ENCODE measurements around the gene ADAM19. TPM values are rescaled to one million over a fixed set of nuclear protein-coding genes. Genes with fewer than 3 reads are reported as not detected.

ADAM19 gene
- total RNA-seq, 2 experiments from 2014 or later: 24.2 to 103 TPM

DNA sequence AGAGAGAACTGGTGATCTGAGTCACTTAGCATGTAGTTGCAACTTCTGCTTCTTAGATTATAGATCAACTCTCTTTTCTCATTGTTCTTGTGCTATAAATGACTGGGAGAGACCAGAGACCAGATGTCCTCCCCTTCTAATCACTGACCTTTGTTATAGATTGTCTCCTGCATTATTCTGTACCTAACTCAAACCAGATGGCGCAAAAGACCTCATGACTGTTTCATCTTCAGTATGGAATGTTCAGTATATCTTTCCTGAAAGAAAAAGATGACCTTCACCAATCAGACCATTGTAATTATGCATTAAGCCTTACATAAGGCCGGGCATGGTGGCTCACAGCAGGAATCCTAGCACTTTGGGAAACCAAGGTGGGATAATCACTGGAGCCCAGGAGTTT is 30.5 kb upstream of the ADAM19 start:
- no peaks in the 10 kb centered on the region for H4K20me1 ChIP-seq (ENCODE audit: insufficient read depth, low read length)
- no peak for DNase-seq (ENCODE audit: low spot score)
- CTCF ChIA-PET (ENCODE audit: unreplicated experiment): no interaction called here
- no peak overlapping the region for H2AFZ ChIP-seq (ENCODE audit: low read length)
- H3K27ac ChIP-seq (ENCODE audit: low read depth, low read length, poor library complexity, severe bottlenecking): no peak overlapping the region
- no peaks in the 10 kb centered on the region; the same call in 1 of the 2 replicates for H3K36me3 ChIP-seq (ENCODE audit: insufficient read depth, low read length)
- H3K4me3 ChIP-seq (ENCODE audit: low read depth, low read length, poor library complexity, severe bottlenecking): no peak overlapping the region
- H3K9me3 ChIP-seq (ENCODE audit: low read length): peaks cover 9% of the 10 kb centered on the region; the same call in 1 of the 2 replicates
- no peaks in the 10 kb centered on the region for H3K79me2 ChIP-seq (ENCODE audit: insufficient read depth, low read depth, low read length)
- H3K4me1 ChIP-seq (ENCODE audit: insufficient read depth, low read length, poor library complexity, severe bottlenecking): peaks cover 43% of the 10 kb centered on the region
- TF ChIP-seq, protein P1, sequence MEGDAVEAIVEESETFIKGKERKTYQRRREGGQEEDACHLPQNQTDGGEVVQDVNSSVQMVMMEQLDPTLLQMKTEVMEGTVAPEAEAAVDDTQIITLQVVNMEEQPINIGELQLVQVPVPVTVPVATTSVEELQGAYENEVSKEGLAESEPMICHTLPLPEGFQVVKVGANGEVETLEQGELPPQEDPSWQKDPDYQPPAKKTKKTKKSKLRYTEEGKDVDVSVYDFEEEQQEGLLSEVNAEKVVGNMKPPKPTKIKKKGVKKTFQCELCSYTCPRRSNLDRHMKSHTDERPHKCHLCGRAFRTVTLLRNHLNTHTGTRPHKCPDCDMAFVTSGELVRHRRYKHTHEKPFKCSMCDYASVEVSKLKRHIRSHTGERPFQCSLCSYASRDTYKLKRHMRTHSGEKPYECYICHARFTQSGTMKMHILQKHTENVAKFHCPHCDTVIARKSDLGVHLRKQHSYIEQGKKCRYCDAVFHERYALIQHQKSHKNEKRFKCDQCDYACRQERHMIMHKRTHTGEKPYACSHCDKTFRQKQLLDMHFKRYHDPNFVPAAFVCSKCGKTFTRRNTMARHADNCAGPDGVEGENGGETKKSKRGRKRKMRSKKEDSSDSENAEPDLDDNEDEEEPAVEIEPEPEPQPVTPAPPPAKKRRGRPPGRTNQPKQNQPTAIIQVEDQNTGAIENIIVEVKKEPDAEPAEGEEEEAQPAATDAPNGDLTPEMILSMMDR (conservative IDR thresholded peaks at IDR 0.05; ENCODE audit: low read length): no peak
- TF ChIP-seq EZH2phosphoT487 (IDR thresholded peaks at IDR 0.05; ENCODE audit: borderline replicate concordance, low read depth, low read length): no peak
- H3K4me2 ChIP-seq (ENCODE audit: low read length): no peak overlapping the region
- no peaks in the 10 kb centered on the region for H3K9me2 ChIP-seq (ENCODE audit: insufficient read depth, low read length)
- POLR2A ChIA-PET: interaction anchor here (0.7 to 2.1 kb wide), 3 partner anchors 10 to 40 kb away, joined by 3 to 19 read pairs (median 4); no protein-coding TSS in a partner anchor
- intact Hi-C loops (cut with micrococcal nuclease; ENCODE audit: unreplicated experiment): no loop called here
- BruUV-seq (replicated peaks): no TSS peak

DNA sequence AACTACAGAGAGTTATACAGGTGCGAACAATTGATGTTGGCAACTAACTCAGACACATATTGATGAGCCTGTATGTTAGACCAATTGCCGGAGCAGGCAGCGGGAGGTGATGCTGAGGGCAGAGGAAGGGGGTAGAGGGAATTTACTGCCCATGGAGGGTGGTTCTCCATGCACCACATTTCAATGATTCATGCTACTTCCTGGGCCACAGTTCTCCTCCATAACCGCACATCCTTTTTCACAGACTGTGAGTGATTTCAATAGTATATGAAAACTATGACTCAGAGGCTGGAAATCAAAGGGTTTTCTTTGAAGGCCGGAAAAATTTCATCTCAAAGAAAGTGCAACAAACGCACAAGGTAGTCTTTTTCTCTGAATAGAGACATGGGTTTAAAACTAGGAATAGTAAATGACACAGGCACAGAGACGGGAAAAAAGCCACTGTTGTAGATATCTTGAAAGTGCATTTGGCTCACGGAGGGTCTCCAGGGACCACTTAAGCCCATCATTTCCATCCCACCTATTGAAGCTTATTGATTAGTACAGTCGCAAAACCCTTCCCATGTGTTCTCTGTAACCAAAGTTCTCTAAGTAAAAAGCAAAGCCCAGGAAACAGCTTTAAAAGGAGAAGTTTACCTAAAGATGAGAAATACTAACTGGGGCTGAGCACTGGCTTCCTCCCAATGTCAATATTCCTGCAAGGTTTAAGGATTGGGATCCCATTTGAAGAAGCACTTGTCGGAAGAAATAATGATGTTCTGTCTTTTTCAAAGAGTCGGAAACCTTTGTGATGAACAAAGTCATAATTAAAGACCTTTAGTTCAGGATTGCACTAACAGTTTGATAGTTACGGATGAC is 28.0 kb upstream of the ADAM19 start:
- TF ChIP-seq EZH2phosphoT487 (IDR thresholded peaks at IDR 0.05; ENCODE audit: borderline replicate concordance, low read depth, low read length): no peak
- TF ChIP-seq, protein P1 (conservative IDR thresholded peaks at IDR 0.05; ENCODE audit: low read length): no peak
- Histone ChIP-seq H3K4me2 (ENCODE audit: low read length) (peak overlapping the region; percentile 58), H3K79me2 (ENCODE audit: insufficient read depth, low read depth, low read length) (no peaks in the 10 kb centered on the region), H3K27ac (ENCODE audit: low read depth, low read length, poor library complexity, severe bottlenecking) (peak overlapping the region; percentile 73), H3K9me2 (ENCODE audit: insufficient read depth, low read length) (no peaks in the 10 kb centered on the region), H3K4me3 (ENCODE audit: low read depth, low read length, poor library complexity, severe bottlenecking) (no peak overlapping the region), H3K4me1 (ENCODE audit: insufficient read depth, low read length, poor library complexity, severe bottlenecking) (peaks cover 66% of the 10 kb centered on the region), H3K9me3 (ENCODE audit: low read length) (no peaks in the 10 kb centered on the region), H4K20me1 (ENCODE audit: insufficient read depth, low read length) (no peaks in the 10 kb centered on the region), H3K36me3 (ENCODE audit: insufficient read depth, low read length) (no peaks in the 10 kb centered on the region), H2AFZ (ENCODE audit: low read length) (peak overlapping the region; percentile 88)
- intact Hi-C loops (cut with micrococcal nuclease; ENCODE audit: unreplicated experiment): loop anchor here (5.0 kb wide), 2 partner anchors 124 to 139 kb away; partner anchors contain the start of gene LSM11
- no TSS peak for BruUV-seq (replicated peaks)
- POLR2A ChIA-PET: interaction anchor here (0.7 to 2.1 kb wide), 3 partner anchors 8 to 219 kb away, joined by 3 to 19 read pairs (median 3); no protein-coding TSS in a partner anchor
- peak; percentile 37 for DNase-seq (ENCODE audit: low spot score)
- CTCF ChIA-PET (ENCODE audit: unreplicated experiment): no interaction called here
